Measurements from ENCODE around the gene MALT1.

MALT1 gene

DNA sequence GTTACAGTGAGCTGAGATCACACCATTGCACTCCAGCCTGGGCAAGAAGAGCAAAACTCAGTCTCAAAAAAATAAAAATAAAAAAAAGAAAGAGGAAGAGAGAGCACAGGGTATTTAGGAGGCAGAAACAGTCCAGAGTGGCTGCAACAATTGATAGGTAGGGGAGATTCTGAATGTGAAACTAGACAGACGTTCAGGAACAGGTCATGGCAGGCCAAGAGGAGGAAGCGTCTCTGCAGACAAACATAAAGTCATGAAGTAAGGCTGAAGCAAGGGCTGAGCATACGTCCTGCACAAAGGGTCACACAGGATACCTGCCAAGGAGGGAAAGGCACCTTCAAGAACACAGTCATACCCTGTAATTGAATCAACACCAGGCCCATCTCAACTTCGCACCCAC, 129.3 kb downstream of the MALT1 start:
- TF ChIP-seq CTCF (IDR thresholded peaks at IDR 0.05; ENCODE audit: low read depth, low read length), result no peak
- no peak for DNase-seq (ENCODE audit: extremely low read depth, low read depth)

GRCh38 chr18:58802959-58803358, 131.7 kb downstream of the MALT1 start:
- no peak for TF ChIP-seq CTCF (IDR thresholded peaks at IDR 0.05; ENCODE audit: low read depth, low read length)

DNA sequence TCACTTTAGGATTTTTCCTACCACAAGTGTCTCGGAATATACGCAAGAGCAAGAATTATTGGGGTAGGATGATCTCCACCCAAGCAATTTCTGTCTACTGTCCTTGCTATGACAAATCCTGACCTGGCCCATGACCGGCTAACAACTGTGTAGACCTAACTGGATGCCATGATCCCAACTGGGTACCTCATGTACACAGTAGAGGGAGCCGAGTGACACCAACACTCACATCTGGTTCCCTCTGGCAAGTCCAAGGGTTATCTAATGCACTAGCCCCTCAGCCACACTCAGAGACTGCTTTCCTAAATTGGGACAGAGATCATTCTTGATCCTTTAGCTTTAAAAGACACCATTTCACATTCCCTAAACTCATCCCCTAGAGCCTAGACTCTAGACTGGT, 132.7 kb downstream of the MALT1 start:
- DNase-seq (ENCODE audit: extremely low read depth, low read depth), result no peak
- TF ChIP-seq CTCF (IDR thresholded peaks at IDR 0.05; ENCODE audit: low read depth, low read length), result no peak

More at GRCh38 chr18:58802959-58803358, 131.7 kb downstream of the MALT1 start:
- no peak for DNase-seq (ENCODE audit: extremely low read depth, low read depth)

Data from AG09319 (cell line).